Activated CD4-positive, alpha-beta T cell treated with anti-CD3 and anti-CD28 coated beads, Interleukin-2, amount 10 ng/mL, durations not matched to agents 7 days and 5 days (primary cell): ENCODE data around the gene SEMA3B. TPM values are rescaled to one million over a fixed set of nuclear protein-coding genes. Genes with fewer than 3 reads are reported as not detected.
"Not testable (repeated sequence)": the region's sequence is repeated elsewhere in the genome, so short reads cannot be mapped to it uniquely, and the experiment has no call there.

Experiments
- CTCF ChIA-PET: fragments of 350-600 bp; sonication (Branson Sonifier 250); formaldehyde crosslinking; loops from one replicate; lab custom pipeline; 2021; ENCODE audit warnings: antibody characterized with exemption; lab: Charles Lee
- POLR2A ChIA-PET: fragments of 350-600 bp; sonication (Branson Sonifier 250); formaldehyde crosslinking; loops from one replicate; lab custom pipeline; 2021; ENCODE audit warnings: antibody characterized with exemption; lab: Charles Lee
- DNase-seq: peaks from one replicate; pipeline ENCODE4 v3.0.0-alpha.2; 2020
- H3K27ac Mint-ChIP-seq: one replicate; pipeline ENCODE4 v1.8.0; 2021; ENCODE audit warnings: mild to moderate bottlenecking, moderate library complexity, mixed read lengths
- H3K27me3 Mint-ChIP-seq: one replicate; pipeline ENCODE4 v1.8.0; 2021; ENCODE audit warnings: mixed read lengths
- H3K36me3 Mint-ChIP-seq: one replicate; pipeline ENCODE4 v1.8.0; 2021; ENCODE audit warnings: low read depth, mixed read lengths
- H3K4me1 Mint-ChIP-seq: one replicate; pipeline ENCODE4 v1.8.0; 2021; ENCODE audit warnings: mixed read lengths
- H3K4me3 Mint-ChIP-seq: one replicate; pipeline ENCODE4 v1.8.0; 2021; ENCODE audit warnings: mild to moderate bottlenecking, moderate library complexity, mixed read lengths
- H3K9me3 Mint-ChIP-seq: one replicate; pipeline ENCODE4 v1.8.0; 2021; ENCODE audit warnings: mixed read lengths
- total RNA-seq, 2 experiments: library from RNA; stranded (reverse); gene quantifications; one replicate each; pipeline ENCODE4 v1.2.3, GENCODE V29; 2021

SEMA3B gene
- total RNA-seq, 2 experiments from 2014 or later, result 0.37 to 0.60 TPM

DNA sequence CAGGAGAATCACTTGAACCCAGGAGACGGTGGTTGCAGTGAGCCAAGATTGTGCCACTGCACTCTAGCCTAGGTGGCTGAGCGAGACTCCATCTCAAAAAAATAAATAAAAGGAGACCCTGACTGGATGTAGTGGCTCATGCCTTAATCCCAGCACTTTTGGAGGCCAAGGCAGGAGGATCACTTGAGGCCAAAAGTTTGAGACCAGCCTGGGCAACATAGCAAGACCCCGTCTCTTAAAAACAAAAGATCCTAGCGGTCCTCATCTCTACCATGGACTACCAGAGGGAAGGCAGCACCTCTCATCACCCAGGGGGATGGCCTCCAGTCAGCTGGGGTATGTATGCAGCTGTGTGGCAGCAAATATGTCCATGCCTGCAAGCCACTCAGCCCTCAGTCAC, 6.7 kb upstream of the SEMA3B start:
- H3K9me3 Mint-ChIP-seq, DNase-seq, H3K27ac Mint-ChIP-seq, H3K27me3 Mint-ChIP-seq, H3K4me3 Mint-ChIP-seq, POLR2A ChIA-PET, H3K4me1 Mint-ChIP-seq: not testable (repeated sequence)
- H3K36me3 Mint-ChIP-seq, result peaks cover 16% of the 10 kb centered on the region
- CTCF ChIA-PET, result interaction anchor here (0.5 to 13.7 kb wide), 3 partner anchors 10 to 36 kb away, joined by 3 to 143 read pairs (median 5); no protein-coding TSS in a partner anchor

DNA sequence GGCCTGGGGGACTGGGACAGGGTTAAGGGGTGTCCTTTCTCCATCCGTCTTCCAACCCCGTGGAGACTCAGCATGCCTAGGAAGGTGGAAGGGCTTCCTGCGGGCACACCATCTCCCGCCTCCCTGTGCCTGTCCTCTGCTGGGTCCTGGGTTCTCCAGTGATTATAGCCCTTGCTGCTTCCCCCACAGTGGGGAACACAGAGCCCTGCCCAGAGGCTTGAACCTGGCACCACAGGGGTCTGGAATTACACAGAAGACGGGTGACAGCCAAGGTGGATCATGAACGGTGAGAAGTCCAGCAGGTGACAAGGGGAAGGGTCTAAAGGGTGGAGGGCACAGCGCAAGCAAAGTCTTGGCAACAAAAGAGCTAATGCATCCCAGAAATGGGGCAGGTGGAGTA, 6.2 kb upstream of the SEMA3B start:
- no peak for DNase-seq
- Mint-ChIP-seq H3K36me3 (peaks cover 11% of the 10 kb centered on the region), H3K9me3 (no peaks in the 10 kb centered on the region), H3K4me3 (no peak overlapping the region), H3K27ac (no peak overlapping the region), H3K4me1 (peaks cover 3% of the 10 kb centered on the region), H3K27me3 (peaks cover 8% of the 10 kb centered on the region)
- POLR2A ChIA-PET, result no interaction called here
- CTCF ChIA-PET, result interaction anchor here (1.0 to 13.7 kb wide), 4 partner anchors 10 to 29 kb away, joined by 4 to 143 read pairs (median 5); partner anchors contain the start of gene IFRD2

DNA sequence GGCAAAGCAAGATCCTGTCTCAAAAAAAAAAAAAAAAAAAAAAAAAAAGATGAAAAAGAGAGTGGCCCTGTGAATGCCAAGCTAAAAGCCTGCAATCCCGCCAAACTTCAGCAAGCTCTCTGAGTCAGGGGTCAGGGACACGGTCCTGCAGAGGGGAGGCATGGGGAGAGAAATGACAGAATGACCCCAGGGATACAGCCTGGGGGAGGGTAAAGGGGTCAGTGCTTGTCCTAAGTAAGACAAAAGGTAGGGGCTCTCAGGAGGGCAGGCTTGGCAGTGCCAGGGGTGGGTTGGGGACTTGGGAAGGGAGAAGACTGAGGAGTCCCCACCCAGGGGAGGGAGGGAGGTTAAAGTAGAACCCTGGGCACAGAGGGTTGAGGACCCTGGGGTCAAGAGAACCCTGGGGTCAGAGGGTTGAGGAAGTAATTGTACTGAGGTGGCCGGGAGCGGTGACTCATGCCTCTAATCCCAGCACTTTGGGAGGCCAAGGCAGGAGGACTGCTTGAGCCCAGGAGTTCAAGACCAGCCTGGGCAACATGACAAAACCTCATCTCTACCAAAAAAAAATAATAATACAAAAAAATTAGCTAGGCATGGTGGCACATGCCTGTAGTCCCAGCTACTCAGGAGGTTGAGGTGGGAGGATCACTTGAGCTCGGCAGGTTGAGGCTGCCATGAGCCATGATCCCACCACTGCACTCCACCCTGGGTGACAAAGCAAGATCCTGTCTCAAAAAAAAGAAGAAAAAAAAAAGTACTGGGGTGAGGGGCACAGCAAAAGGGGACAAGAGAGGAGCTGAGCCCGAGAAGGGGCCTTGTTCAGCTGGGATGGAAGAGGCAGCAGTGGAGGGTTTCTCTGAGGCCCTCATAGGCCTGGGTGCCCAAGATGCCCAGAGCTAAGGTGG, 5.2 kb upstream of the SEMA3B start:
- Mint-ChIP-seq H3K4me3 (no peak overlapping the region), H3K36me3 (peaks cover 2% of the 10 kb centered on the region), H3K4me1 (peaks cover 3% of the 10 kb centered on the region), H3K27ac (peak overlapping the region; percentile 19), H3K9me3 (no peaks in the 10 kb centered on the region), H3K27me3 (peaks cover 17% of the 10 kb centered on the region)
- DNase-seq, result no peak
- ChIA-PET POLR2A (interaction anchor here (0.6 kb wide), 1 partner anchor 28 kb away, joined by 5 read pairs; the partner anchor contains the start of gene GNAI2), CTCF (interaction anchor here (0.6 to 13.7 kb wide), 7 partner anchors 9 to 69 kb away, joined by 3 to 143 read pairs (median 4); partner anchors contain the start of gene IFRD2)

DNA sequence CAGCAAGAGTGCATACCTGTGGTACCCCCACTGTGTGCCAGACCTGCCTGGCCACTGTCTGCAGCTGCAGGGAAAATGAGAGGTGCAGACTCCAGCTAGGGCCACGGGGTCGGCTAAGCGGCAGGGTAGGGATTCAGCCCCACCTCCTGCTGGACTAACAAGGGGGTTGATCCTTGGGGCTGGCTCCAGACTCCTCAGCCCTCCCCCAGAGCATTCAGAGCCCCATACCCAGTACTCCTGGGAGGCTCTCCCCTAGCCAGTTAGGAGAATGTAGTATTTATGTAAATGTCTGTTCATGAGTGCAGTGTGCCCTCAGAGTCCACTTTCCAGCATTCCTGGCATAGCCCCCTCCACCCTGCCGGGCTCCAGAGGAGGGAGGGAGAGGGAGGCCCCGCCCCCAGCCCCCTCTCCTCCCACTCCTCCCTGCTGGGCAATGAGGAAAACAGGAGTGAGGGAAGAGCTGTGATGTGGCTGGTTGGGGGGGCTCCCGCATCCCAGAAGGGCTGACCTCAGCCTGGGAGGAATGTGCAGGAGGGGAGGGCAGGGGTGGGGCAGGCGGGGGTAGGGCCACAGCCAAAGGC, 4.5 kb upstream of the SEMA3B start:
- Mint-ChIP-seq H3K27me3 (peaks cover 18% of the 10 kb centered on the region), H3K36me3 (no peaks in the 10 kb centered on the region), H3K4me1 (peaks cover 3% of the 10 kb centered on the region), H3K4me3 (no peak overlapping the region), H3K27ac (no peak overlapping the region), H3K9me3 (no peaks in the 10 kb centered on the region)
- ChIA-PET POLR2A (interaction anchor here (0.6 kb wide), 1 partner anchor 38 kb away, joined by 5 read pairs; no protein-coding TSS in a partner anchor), CTCF (interaction anchor here (0.6 to 13.7 kb wide), 6 partner anchors 8 to 70 kb away, joined by 3 to 143 read pairs (median 4); no protein-coding TSS in a partner anchor)
- no peak for DNase-seq

DNA sequence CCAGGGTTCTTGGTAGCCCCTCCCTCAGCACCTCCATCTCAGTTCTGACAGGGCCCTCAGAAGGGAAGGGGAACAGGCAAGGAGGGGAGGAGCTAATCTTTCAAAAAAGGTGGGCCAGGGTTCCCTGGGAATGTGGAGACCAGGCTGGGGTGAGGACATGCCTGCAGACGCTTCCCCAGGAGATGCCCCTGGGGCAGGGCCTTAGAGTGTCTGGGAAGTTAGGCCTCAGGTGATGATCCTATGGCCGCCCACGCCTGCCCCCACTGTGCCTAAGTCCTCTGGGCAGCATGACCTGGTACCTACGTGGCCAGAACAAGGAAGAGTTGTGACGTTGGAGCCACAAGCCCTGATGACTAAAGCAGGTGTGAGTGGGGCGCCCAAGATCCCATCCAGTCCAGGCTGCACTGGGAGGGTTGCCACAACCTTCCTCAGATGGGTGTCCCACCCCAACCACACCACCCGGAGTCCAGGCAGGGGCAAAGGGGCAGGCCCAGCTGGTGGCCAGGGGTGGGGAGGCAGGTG, 3.9 kb upstream of the SEMA3B start:
- POLR2A ChIA-PET, result interaction anchor here (0.6 kb wide), 1 partner anchor 38 kb away, joined by 5 read pairs; no protein-coding TSS in a partner anchor
- CTCF ChIA-PET, result interaction anchor here (1.0 to 13.7 kb wide), 3 partner anchors 9 to 70 kb away, joined by 3 to 143 read pairs (median 5); no protein-coding TSS in a partner anchor

DNA sequence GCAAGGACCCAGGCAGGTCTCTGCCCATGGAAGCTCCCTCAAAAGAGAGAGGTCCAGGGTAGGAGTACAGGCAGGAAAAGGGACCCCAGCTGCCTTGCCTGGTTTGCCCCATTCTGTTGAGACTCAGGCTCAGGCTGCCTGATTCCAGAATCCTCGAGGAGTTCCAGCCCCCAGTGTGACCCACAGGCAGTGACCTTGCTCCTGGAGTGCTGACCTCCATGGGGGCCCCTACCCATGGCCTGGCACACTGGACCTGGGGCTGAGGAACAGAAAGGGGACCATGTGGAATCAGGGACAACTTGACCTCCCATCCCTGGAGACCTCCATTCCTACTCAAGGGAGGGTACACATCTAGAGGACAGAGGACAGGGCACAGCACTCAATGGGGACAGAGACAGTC, 3.4 kb upstream of the SEMA3B start:
- DNase-seq, result no peak
- Mint-ChIP-seq H3K9me3 (no peaks in the 10 kb centered on the region), H3K4me1 (no peaks in the 10 kb centered on the region), H3K4me3 (no peak overlapping the region), H3K36me3 (no peaks in the 10 kb centered on the region), H3K27me3 (peaks cover 18% of the 10 kb centered on the region), H3K27ac (no peak overlapping the region)
- ChIA-PET POLR2A (no interaction called here), CTCF (interaction anchor here (1.3 to 13.7 kb wide), 2 partner anchors 15 to 72 kb away, joined by 7 to 143 read pairs; no protein-coding TSS in a partner anchor)

More for the DNA sequence above, 3.9 kb upstream of the SEMA3B start:
- Mint-ChIP-seq H3K9me3 (no peaks in the 10 kb centered on the region), H3K27me3 (peaks cover 18% of the 10 kb centered on the region), H3K27ac (no peak overlapping the region), H3K4me1 (no peaks in the 10 kb centered on the region), H3K36me3 (no peaks in the 10 kb centered on the region), H3K4me3 (no peak overlapping the region)
- no peak for DNase-seq

DNA sequence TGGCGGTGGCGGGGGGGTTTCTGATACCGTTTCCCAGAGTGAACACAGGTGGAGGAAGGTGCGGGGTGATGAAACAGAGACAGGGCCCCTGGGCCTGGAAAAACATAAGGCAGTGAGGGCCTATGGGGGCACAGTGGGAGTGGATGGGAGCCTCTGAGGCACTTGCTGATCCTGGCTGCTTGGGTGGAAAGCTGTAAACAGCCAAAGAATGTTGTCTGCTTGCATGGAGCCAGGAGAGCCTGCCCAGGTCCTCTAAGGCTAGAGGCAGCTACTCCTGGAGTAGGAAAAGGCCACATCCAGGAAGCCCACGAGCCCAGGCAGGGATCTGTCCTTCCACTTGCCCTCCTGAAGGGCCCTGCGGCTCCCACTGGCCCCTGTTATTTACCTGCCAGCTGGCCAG, 2.9 kb upstream of the SEMA3B start:
- Mint-ChIP-seq H3K27ac (no peak overlapping the region), H3K4me1 (no peaks in the 10 kb centered on the region), H3K4me3 (no peak overlapping the region), H3K27me3 (peaks cover 18% of the 10 kb centered on the region), H3K9me3 (no peaks in the 10 kb centered on the region), H3K36me3 (no peaks in the 10 kb centered on the region)
- ChIA-PET POLR2A (no interaction called here), CTCF (interaction anchor here (1.3 to 13.7 kb wide), 4 partner anchors 10 to 72 kb away, joined by 5 to 143 read pairs (median 6); no protein-coding TSS in a partner anchor)
- no peak for DNase-seq

DNA sequence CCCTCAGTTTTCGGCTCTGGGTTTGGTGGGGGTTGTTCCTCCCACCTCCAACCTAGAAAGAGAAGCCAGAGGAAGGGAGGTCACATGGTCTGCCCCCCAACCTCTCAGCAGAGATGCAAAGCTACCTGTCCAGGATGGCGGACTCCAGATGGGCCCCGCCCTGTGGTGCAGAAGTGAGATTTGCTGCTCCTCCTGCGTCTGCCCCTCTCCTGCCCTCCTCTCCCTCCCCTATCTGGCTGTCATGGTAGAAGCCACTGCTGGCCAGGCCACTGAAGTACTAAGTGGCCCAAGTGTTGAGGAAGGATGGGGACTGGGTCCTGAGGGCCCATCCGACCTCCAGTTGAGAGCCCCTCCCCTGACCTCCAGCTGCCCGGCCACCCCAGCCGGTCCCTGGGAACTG, 2.1 kb upstream of the SEMA3B start:
- no peak for DNase-seq
- ChIA-PET CTCF (interaction anchor here (0.6 to 13.7 kb wide), 10 partner anchors 9 to 449 kb away, joined by 3 to 143 read pairs (median 5); no protein-coding TSS in a partner anchor), POLR2A (no interaction called here)
- Mint-ChIP-seq H3K4me3 (no peak overlapping the region), H3K9me3 (no peaks in the 10 kb centered on the region), H3K36me3 (no peaks in the 10 kb centered on the region), H3K4me1 (peaks cover 6% of the 10 kb centered on the region), H3K27ac (no peak overlapping the region), H3K27me3 (peaks cover 18% of the 10 kb centered on the region)

DNA sequence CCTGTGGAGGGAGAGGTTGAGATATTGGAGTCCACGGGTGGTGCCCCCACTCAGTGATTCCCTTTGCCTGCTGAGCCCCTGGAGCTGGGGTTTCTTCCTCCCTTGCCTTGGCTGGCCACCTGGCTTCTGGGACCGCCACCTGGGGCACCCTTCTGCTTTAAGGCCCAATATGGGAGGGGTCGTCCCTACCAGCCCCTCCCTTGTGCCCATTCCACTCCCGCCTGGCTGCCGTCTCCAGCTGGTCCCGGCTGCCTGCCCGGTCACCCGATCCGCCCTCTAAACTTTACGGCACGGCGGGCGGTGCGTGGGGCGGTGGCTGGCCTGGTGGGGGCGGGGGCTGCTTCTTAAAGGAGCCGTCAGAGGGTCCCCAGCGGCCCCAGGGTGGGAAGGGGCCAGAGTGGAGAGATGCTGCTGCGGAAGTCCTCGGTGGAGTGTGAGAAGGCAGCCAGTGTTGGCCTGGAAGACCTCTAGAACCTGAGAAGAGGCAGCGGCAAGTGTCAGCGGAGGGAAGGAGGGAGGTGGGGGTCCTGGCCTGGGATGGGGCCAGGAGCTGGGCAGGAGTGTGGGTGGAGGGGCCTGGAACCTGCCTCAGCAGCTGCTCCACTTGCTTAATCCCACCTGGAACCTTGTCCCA, 1.6 kb upstream of the SEMA3B start:
- ChIA-PET CTCF (interaction anchor here (0.6 to 13.7 kb wide), 10 partner anchors 9 to 449 kb away, joined by 3 to 143 read pairs (median 4); no protein-coding TSS in a partner anchor), POLR2A (no interaction called here)
- no peaks in the 10 kb centered on the region for H3K9me3 Mint-ChIP-seq
- peaks cover 7% of the 10 kb centered on the region for H3K4me1 Mint-ChIP-seq
- H3K27me3 Mint-ChIP-seq, result peaks cover 18% of the 10 kb centered on the region
- H3K4me3 Mint-ChIP-seq, result no peak overlapping the region
- H3K36me3 Mint-ChIP-seq, result no peaks in the 10 kb centered on the region
- no peak overlapping the region for H3K27ac Mint-ChIP-seq
- no peak for DNase-seq

DNA sequence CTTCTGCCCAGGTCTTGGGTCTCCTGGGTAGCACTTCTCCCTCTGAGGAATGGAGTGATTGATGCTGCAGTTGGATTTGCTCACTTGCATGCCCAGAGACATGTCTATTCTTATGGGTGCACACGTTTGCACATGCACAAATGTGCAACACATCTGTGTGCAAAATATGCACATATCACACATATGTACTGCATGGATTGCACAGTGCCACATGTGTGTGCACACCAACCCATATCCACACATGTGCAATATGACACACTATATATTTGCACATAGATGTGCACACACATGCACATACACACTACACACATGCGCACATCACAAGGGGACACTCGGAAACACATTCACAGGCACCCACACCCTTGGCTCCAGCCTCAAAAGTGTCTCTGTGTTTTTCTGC, 671 bp upstream of the SEMA3B start:
- H3K9me3 Mint-ChIP-seq, result no peaks in the 10 kb centered on the region
- DNase-seq, result no peak
- H3K27me3 Mint-ChIP-seq, result peaks cover 23% of the 10 kb centered on the region
- H3K36me3 Mint-ChIP-seq, result no peaks in the 10 kb centered on the region
- POLR2A ChIA-PET, result no interaction called here
- no peak overlapping the region for H3K4me3 Mint-ChIP-seq
- H3K27ac Mint-ChIP-seq, result no peak overlapping the region
- CTCF ChIA-PET, result interaction anchor here (1.3 to 13.7 kb wide), 3 partner anchors 18 to 74 kb away, joined by 4 to 143 read pairs (median 8); no protein-coding TSS in a partner anchor
- peaks cover 13% of the 10 kb centered on the region for H3K4me1 Mint-ChIP-seq

DNA sequence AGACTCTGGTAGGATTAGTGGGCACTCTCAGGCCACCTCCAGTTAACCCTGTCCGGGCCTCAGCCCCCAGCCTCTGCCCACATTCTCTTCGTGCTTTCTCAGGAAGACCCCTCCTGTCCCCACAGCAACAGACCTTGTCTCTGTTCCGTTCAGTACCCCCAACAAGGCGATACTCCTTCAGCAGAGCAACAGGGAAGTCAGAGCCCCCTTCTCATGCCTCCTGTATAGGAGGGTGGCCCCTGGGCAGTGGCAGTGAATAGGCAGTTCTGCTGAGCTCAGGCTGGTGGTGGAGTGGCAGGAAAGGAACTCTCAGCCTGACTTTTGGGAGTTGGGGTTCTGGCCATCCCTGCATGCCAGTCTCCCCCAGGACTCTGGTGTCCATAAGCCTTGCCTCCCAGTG, 513 bp downstream of the SEMA3B start:
- CTCF ChIA-PET, result no interaction called here
- peaks cover 20% of the 10 kb centered on the region for H3K4me1 Mint-ChIP-seq
- H3K36me3 Mint-ChIP-seq, result no peaks in the 10 kb centered on the region
- H3K4me3 Mint-ChIP-seq, result no peak overlapping the region
- H3K27me3 Mint-ChIP-seq, result peaks cover 30% of the 10 kb centered on the region
- no peak overlapping the region for H3K27ac Mint-ChIP-seq
- POLR2A ChIA-PET, result no interaction called here
- no peaks in the 10 kb centered on the region for H3K9me3 Mint-ChIP-seq
- no peak for DNase-seq

DNA sequence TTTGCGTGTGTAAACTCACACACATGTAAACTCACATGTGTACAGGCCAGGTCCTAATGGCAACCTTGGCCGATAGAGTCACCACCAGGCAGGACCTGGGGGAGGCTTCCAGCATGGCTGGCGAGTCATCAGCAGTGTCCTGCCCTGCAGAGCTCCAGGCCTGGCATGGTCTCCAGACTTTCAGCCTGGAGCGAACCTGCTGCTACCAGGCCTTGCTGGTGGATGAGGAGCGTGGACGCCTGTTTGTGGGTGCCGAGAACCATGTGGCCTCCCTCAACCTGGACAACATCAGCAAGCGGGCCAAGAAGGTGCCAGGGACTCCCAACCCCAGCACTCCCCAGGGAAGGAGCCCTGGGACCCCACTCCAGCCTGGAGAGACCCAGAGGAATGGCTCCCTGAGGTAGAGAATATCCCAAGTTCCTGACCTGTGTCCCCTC, 1.0 kb downstream of the SEMA3B start:
- H3K4me1 Mint-ChIP-seq, result peaks cover 23% of the 10 kb centered on the region
- CTCF ChIA-PET, result interaction anchor here (0.5 to 2.6 kb wide), 4 partner anchors 9 to 76 kb away, joined by 3 to 11 read pairs (median 8); no protein-coding TSS in a partner anchor
- no peak for DNase-seq
- no peaks in the 10 kb centered on the region for H3K9me3 Mint-ChIP-seq
- H3K36me3 Mint-ChIP-seq, result no peaks in the 10 kb centered on the region
- no peak overlapping the region for H3K4me3 Mint-ChIP-seq
- H3K27ac Mint-ChIP-seq, result no peak overlapping the region
- peaks cover 33% of the 10 kb centered on the region for H3K27me3 Mint-ChIP-seq
- POLR2A ChIA-PET, result no interaction called here
